ENCODE measurements around the gene ZCCHC7.
A peak's percentile ranks its signal among the peaks of the same experiment; 100 is the strongest.

The ZCCHC7 gene

GRCh38 chr9:37364751-37365360 is 244.5 kb downstream of the ZCCHC7 start:
- DNase-seq, result no peak
- Histone ChIP-seq H3K9me3 (ENCODE audit: severe bottlenecking) (no peaks in the 10 kb centered on the region), H3K27me3 (ENCODE audit: insufficient read depth, low read depth, severe bottlenecking) (no peaks in the 10 kb centered on the region), H3K36me3 (no peaks in the 10 kb centered on the region), H3K4me3 (ENCODE audit: low read depth, low read length) (no peak overlapping the region), H3K27ac (no peak overlapping the region)
- TF ChIP-seq CTCF (IDR thresholded peaks at IDR 0.05; ENCODE audit: low read depth, low read length), result peak; percentile 59

- no peak for DNase-seq
- H3K4me3 ChIP-seq (ENCODE audit: low read depth, low read length), result no peak overlapping the region
- no peaks in the 10 kb centered on the region for H3K27me3 ChIP-seq (ENCODE audit: insufficient read depth, low read depth, severe bottlenecking)
- no peak overlapping the region for H3K27ac ChIP-seq
- TF ChIP-seq CTCF (IDR thresholded peaks at IDR 0.05; ENCODE audit: low read depth, low read length), result no peak
- no peaks in the 10 kb centered on the region for H3K36me3 ChIP-seq
- no peaks in the 10 kb centered on the region for H3K9me3 ChIP-seq (ENCODE audit: severe bottlenecking)
These were observed 249.3 kb downstream of the ZCCHC7 start for GRCh38 chr9:37369671-37370070.

GRCh38 chr9:37370282-37370681 is 249.9 kb downstream of the ZCCHC7 start:
- H3K27me3 ChIP-seq (ENCODE audit: insufficient read depth, low read depth, severe bottlenecking), result no peaks in the 10 kb centered on the region
- DNase-seq, result no peak
- no peaks in the 10 kb centered on the region for H3K9me3 ChIP-seq (ENCODE audit: severe bottlenecking)
- no peak overlapping the region for H3K27ac ChIP-seq
- no peak for TF ChIP-seq CTCF (IDR thresholded peaks at IDR 0.05; ENCODE audit: low read depth, low read length)
- no peaks in the 10 kb centered on the region for H3K36me3 ChIP-seq
- H3K4me3 ChIP-seq (ENCODE audit: low read depth, low read length), result no peak overlapping the region

GRCh38 chr9:37370968-37371563 is 250.7 kb downstream of the ZCCHC7 start:
- Histone ChIP-seq H3K9me3 (ENCODE audit: severe bottlenecking) (no peaks in the 10 kb centered on the region), H3K27ac (no peak overlapping the region), H3K4me3 (ENCODE audit: low read depth, low read length) (no peak overlapping the region), H3K36me3 (no peaks in the 10 kb centered on the region), H3K27me3 (ENCODE audit: insufficient read depth, low read depth, severe bottlenecking) (no peaks in the 10 kb centered on the region)
- TF ChIP-seq CTCF (IDR thresholded peaks at IDR 0.05; ENCODE audit: low read depth, low read length), result no peak
- no peak for DNase-seq

GRCh38 chr9:37371565-37372464 is 251.4 kb downstream of the ZCCHC7 start:
- TF ChIP-seq CTCF (IDR thresholded peaks at IDR 0.05; ENCODE audit: low read depth, low read length), result no peak
- no peak overlapping the region for H3K27ac ChIP-seq
- no peaks in the 10 kb centered on the region for H3K27me3 ChIP-seq (ENCODE audit: insufficient read depth, low read depth, severe bottlenecking)

More at GRCh38 chr9:37371565-37372464, 251.4 kb downstream of the ZCCHC7 start:
- no peak for DNase-seq
- H3K4me3 ChIP-seq (ENCODE audit: low read depth, low read length), result no peak overlapping the region
- no peaks in the 10 kb centered on the region for H3K36me3 ChIP-seq
- H3K9me3 ChIP-seq (ENCODE audit: severe bottlenecking), result no peaks in the 10 kb centered on the region
